Hematopoietic multipotent progenitor cell treated with erythropoietin and hydrocortisone succinate and interleukin-3 and kit ligand, for 8 days (in vitro differentiated cells): ENCODE data around the gene PMF1.

Experiments used
- DNase-seq: peaks from one replicate; pipeline ENCODE4 v3.0.0-alpha.2; 2015

Gene PMF1

GRCh38 chr1:156276532-156276931, 63.7 kb downstream of the PMF1 start:
- no peak for DNase-seq

- DNase-seq: no peak
These were observed 64.2 kb downstream of the PMF1 start for GRCh38 chr1:156276966-156277381.

GRCh38 chr1:156279837-156280236, 67.0 kb downstream of the PMF1 start:
- no peak for DNase-seq

- DNase-seq: peak; percentile 86
These were observed 68.5 kb downstream of the PMF1 start for GRCh38 chr1:156281281-156281680.

- DNase-seq: peak; percentile 65
These were observed 69.1 kb downstream of the PMF1 start for GRCh38 chr1:156281693-156282478.

- DNase-seq: peak; percentile 98
These were observed 69.8 kb downstream of the PMF1 start, which contains the start of gene SMG5 for GRCh38 chr1:156282479-156283222. Gene SMG5, minus strand, starts transcription at chr1:156282825. Its CDS starts 145 bp downstream, at chr1:156282680.

- DNase-seq: no peak
These were observed 70.7 kb downstream of the PMF1 start for GRCh38 chr1:156283521-156283920.

- no peak for DNase-seq
These were observed 71.3 kb downstream of the PMF1 start, which contains the start of gene TMEM79 for GRCh38 chr1:156284112-156284511. Gene TMEM79, plus strand, starts transcription at chr1:156284325. Its CDS starts 902 bp downstream, at chr1:156285227.

GRCh38 chr1:156284757-156285156, 72.0 kb downstream of the PMF1 start:
- no peak for DNase-seq

- no peak for DNase-seq
These were observed 72.6 kb downstream of the PMF1 start for GRCh38 chr1:156285437-156285836.

GRCh38 chr1:156286061-156286460, 73.3 kb downstream of the PMF1 start:
- no peak for DNase-seq
